ENCODE results near the gene ARMC6. TPM values are rescaled to one million over a fixed set of nuclear protein-coding genes. Genes with fewer than 3 reads are reported as not detected.

Gene ARMC6
- total and polyA plus RNA-seq, 2 of the 13 experiments (the other 11 are each of a cell fraction or from before 2014, with no cell fraction given) = 16.2 to 36.8 TPM

- peak; percentile 61 to 66; a peak in 3 of 4 replicates for TF ChIP-seq HMGXB4 (CRISPR knock-in tag; IDR thresholded peaks at IDR 0.05; ENCODE audit: borderline replicate concordance in 1 of 2, low read depth in 1 of 2)
- no peak for TF ChIP-seq GMEB2 (CRISPR knock-in tag; IDR thresholded peaks at IDR 0.05; ENCODE audit: low read depth)
- TF ChIP-seq ZNF543 (CRISPR knock-in tag; IDR thresholded peaks at IDR 0.05) = peak; percentile 80
- peak; percentile 94 for TF ChIP-seq REPIN1 (CRISPR knock-in tag; IDR thresholded peaks at IDR 0.05; ENCODE audit: borderline replicate concordance, low read depth)
- no peak for TF ChIP-seq ZNF556 (CRISPR knock-in tag; IDR thresholded peaks at IDR 0.05; ENCODE audit: borderline replicate concordance)
- 0 out of 2 replicates have a peak, but pooled peaks have one; percentile 73 for TF ChIP-seq ETS1 (CRISPR knock-in tag; IDR thresholded peaks at IDR 0.05)
- TF ChIP-seq ZNF510 (CRISPR knock-in tag; IDR thresholded peaks at IDR 0.05; ENCODE audit: low read depth) = no peak
- 0 out of 2 replicates have a peak, but pooled peaks have one; percentile 40 for TF ChIP-seq ZFYVE20 (CRISPR knock-in tag; IDR thresholded peaks at IDR 0.05; ENCODE audit: borderline replicate concordance, low read depth)
- no peak for TF ChIP-seq HOXA7 (CRISPR knock-in tag; IDR thresholded peaks at IDR 0.05)
- TF ChIP-seq CHCHD3 (CRISPR knock-in tag; IDR thresholded peaks at IDR 0.05) = peak; percentile 69; the same call in 1 of the 2 replicates
- TF ChIP-seq HBP1 (CRISPR knock-in tag; IDR thresholded peaks at IDR 0.05; ENCODE audit: low read depth) = peak; percentile 95
- peak; percentile 90 for TF ChIP-seq SRY (CRISPR knock-in tag; IDR thresholded peaks at IDR 0.05)
- peak; percentile 93; the same call in 1 of the 2 replicates for TF ChIP-seq KLF6 (CRISPR knock-in tag; IDR thresholded peaks at IDR 0.05)
- TF ChIP-seq UBTF (CRISPR knock-in tag; IDR thresholded peaks at IDR 0.05) = no peak; the same call in none of the 2 replicates
- no peak for TF ChIP-seq ZFP62 (CRISPR knock-in tag; IDR thresholded peaks at IDR 0.05)
- TF ChIP-seq HNF4G (IDR thresholded peaks at IDR 0.05; ENCODE audit: borderline replicate concordance, low read depth, low read length) = no peak
- peak; percentile 30; the same call in 1 of the 2 replicates for TF ChIP-seq HNF4G (CRISPR knock-in tag; IDR thresholded peaks at IDR 0.05; ENCODE audit: borderline replicate concordance, low read depth)
- peak; percentile 40; the same call in 1 of the 2 replicates for TF ChIP-seq ZNF749 (CRISPR knock-in tag; IDR thresholded peaks at IDR 0.05; ENCODE audit: borderline replicate concordance)
- TF ChIP-seq PHF8 (CRISPR knock-in tag; IDR thresholded peaks at IDR 0.05) = peak; percentile 92
- TF ChIP-seq GATAD2A (CRISPR knock-in tag; IDR thresholded peaks at IDR 0.05) = no peak
Observed at GRCh38 chr19:19033426-19034203, at the start of gene ARMC6, which contains the start of gene SUGP2 (continued).

Measured in HepG2 (cell line).